Measurements from ENCODE around the gene PPP2R5B. TPM values are rescaled to one million over a fixed set of nuclear protein-coding genes. Genes with fewer than 3 reads are reported as not detected.
"Not testable (repeated sequence)": the region's sequence is repeated elsewhere in the genome, so short reads cannot be mapped to it uniquely, and the experiment has no call there.

PPP2R5B gene
- total and polyA plus RNA-seq, 5 donors = 21.7 to 28.9 (median 25.1) TPM

- ATAC-seq (no peak), DNase-seq (no peak)
- H3K4me1 ChIP-seq (ENCODE audit: control insufficient read depth, insufficient read depth, low read length) = no peaks in the 10 kb centered on the region
- no peaks in the 10 kb centered on the region for H3K9me3 ChIP-seq (ENCODE audit: control insufficient read depth, low read length)
- intact Hi-C loops (cut with DNase I) = no loop called here
- no peaks in the 10 kb centered on the region for H3K27me3 ChIP-seq (ENCODE audit: control insufficient read depth, insufficient read depth)
- WGBS = 66% methylated on average over 3 of the region's 3 CpGs
- no peak overlapping the region for H3K27ac ChIP-seq (ENCODE audit: low read length)
- no peak overlapping the region for H3K4me3 ChIP-seq (ENCODE audit: low read length)
Measured at GRCh38 chr11:64959498-64959897, 35.0 kb downstream of the PPP2R5B start.

GRCh38 chr11:64960719-64961118 lies 36.2 kb downstream of the PPP2R5B start:
- Histone ChIP-seq H3K27me3 (ENCODE audit: control insufficient read depth, insufficient read depth) (no peaks in the 10 kb centered on the region), H3K27ac (ENCODE audit: low read length) (no peak overlapping the region), H3K9me3 (ENCODE audit: control insufficient read depth, low read length) (no peaks in the 10 kb centered on the region), H3K4me1 (ENCODE audit: control insufficient read depth, insufficient read depth, low read length) (no peaks in the 10 kb centered on the region), H3K4me3 (ENCODE audit: low read length) (no peak overlapping the region)
- 41% methylated on average over 4 of the region's 4 CpGs for WGBS
- intact Hi-C loops (cut with DNase I) = no loop called here
- ATAC-seq = peak; percentile 16 to 28
- no peak for DNase-seq

- intact Hi-C loops (cut with DNase I) = no loop called here
- no peak overlapping the region for H3K4me3 ChIP-seq (ENCODE audit: low read length)
- no peaks in the 10 kb centered on the region for H3K9me3 ChIP-seq (ENCODE audit: control insufficient read depth, low read length)
- H3K27ac ChIP-seq (ENCODE audit: low read length) = no peak overlapping the region
- no peaks in the 10 kb centered on the region for H3K4me1 ChIP-seq (ENCODE audit: control insufficient read depth, insufficient read depth, low read length)
- no peak for ATAC-seq
- WGBS = 80% methylated on average over 5 of the region's 5 CpGs
- no peaks in the 10 kb centered on the region for H3K27me3 ChIP-seq (ENCODE audit: control insufficient read depth, insufficient read depth)
- DNase-seq = no peak
Measured at GRCh38 chr11:64963072-64963631, 38.7 kb downstream of the PPP2R5B start.

GRCh38 chr11:64967375-64967774 lies 42.9 kb downstream of the PPP2R5B start:
- intact Hi-C loops (cut with DNase I) = no loop called here
- WGBS = 92% methylated on average over 3 of the region's 3 CpGs
- H3K4me1 ChIP-seq (ENCODE audit: control insufficient read depth, insufficient read depth, low read length) = peaks cover 3% of the 10 kb centered on the region
- H3K27ac ChIP-seq (ENCODE audit: low read length) = no peak overlapping the region
- DNase-seq (no peak), ATAC-seq (no peak)
- H3K9me3 ChIP-seq (ENCODE audit: control insufficient read depth, low read length) = no peaks in the 10 kb centered on the region
- H3K4me3 ChIP-seq (ENCODE audit: low read length) = no peak overlapping the region
- H3K27me3 ChIP-seq (ENCODE audit: control insufficient read depth, insufficient read depth) = no peaks in the 10 kb centered on the region

GRCh38 chr11:64969209-64969608 lies 44.7 kb downstream of the PPP2R5B start:
- DNase-seq (no peak), ATAC-seq (no peak)
- Histone ChIP-seq H3K27ac (ENCODE audit: low read length) (no peak overlapping the region), H3K27me3 (ENCODE audit: control insufficient read depth, insufficient read depth) (no peaks in the 10 kb centered on the region), H3K9me3 (ENCODE audit: control insufficient read depth, low read length) (no peaks in the 10 kb centered on the region), H3K4me1 (ENCODE audit: control insufficient read depth, insufficient read depth, low read length) (peaks cover 3% of the 10 kb centered on the region), H3K4me3 (ENCODE audit: low read length) (no peak overlapping the region)
- intact Hi-C loops (cut with DNase I) = no loop called here
- 31% methylated on average over 5 of the region's 5 CpGs for WGBS

GRCh38 chr11:64970731-64971151 lies 46.3 kb downstream of the PPP2R5B start:
- WGBS = 92% methylated on average over 8 of the region's 8 CpGs
- peaks cover 3% of the 10 kb centered on the region for H3K4me1 ChIP-seq (ENCODE audit: control insufficient read depth, insufficient read depth, low read length)
- H3K27me3 ChIP-seq (ENCODE audit: control insufficient read depth, insufficient read depth) = no peaks in the 10 kb centered on the region
- H3K4me3 ChIP-seq (ENCODE audit: low read length) = no peak overlapping the region
- no peaks in the 10 kb centered on the region for H3K9me3 ChIP-seq (ENCODE audit: control insufficient read depth, low read length)
- peak in 1 of 2 donors; percentile 52 for ATAC-seq
- no peak for DNase-seq
- intact Hi-C loops (cut with DNase I) = no loop called here
- no peak overlapping the region for H3K27ac ChIP-seq (ENCODE audit: low read length)

- H3K27ac ChIP-seq (ENCODE audit: low read length) = peak within 1 kb of the TSS; percentile 36
- peak; percentile 88 to 97 (median 95) for DNase-seq
- H3K27me3 ChIP-seq (ENCODE audit: control insufficient read depth, insufficient read depth) = no peaks in the 10 kb centered on the region
- no peaks in the 10 kb centered on the region for H3K9me3 ChIP-seq (ENCODE audit: control insufficient read depth, low read length)
- intact Hi-C loops (cut with DNase I) = no loop called here
- peak within 1 kb of the TSS; percentile 37 for H3K4me3 ChIP-seq (ENCODE audit: low read length)
- ATAC-seq = peak; percentile 84 to 85
- 14% methylated on average over 69 of the region's 69 CpGs for WGBS
- H3K4me1 ChIP-seq (ENCODE audit: control insufficient read depth, insufficient read depth, low read length) = peaks cover 3% of the 10 kb centered on the region
Measured at GRCh38 chr11:64971421-64972233, 47.1 kb downstream of the PPP2R5B start, which contains the start of gene MAJIN. Gene MAJIN (minus strand): TSS chr11:64972108. CDS start chr11:64959405, 12,703 bp downstream.

GRCh38 chr11:64974124-64974523 lies 49.6 kb downstream of the PPP2R5B start:
- ATAC-seq (no peak), DNase-seq (no peak)
- no peaks in the 10 kb centered on the region for H3K27me3 ChIP-seq (ENCODE audit: control insufficient read depth, insufficient read depth)
- WGBS = 76% methylated on average over 5 of the region's 5 CpGs
- no peak overlapping the region for H3K4me3 ChIP-seq (ENCODE audit: low read length)
- intact Hi-C loops (cut with DNase I) = no loop called here
- no peak overlapping the region for H3K27ac ChIP-seq (ENCODE audit: low read length)
- no peaks in the 10 kb centered on the region for H3K9me3 ChIP-seq (ENCODE audit: control insufficient read depth, low read length)
- H3K4me1 ChIP-seq (ENCODE audit: control insufficient read depth, insufficient read depth, low read length) = peaks cover 3% of the 10 kb centered on the region

GRCh38 chr11:64976651-64977050 lies 52.2 kb downstream of the PPP2R5B start:
- intact Hi-C loops (cut with DNase I) = no loop called here
- 77% methylated on average over 2 of the region's 2 CpGs for WGBS
- no peak for ATAC-seq

GRCh38 chr11:64983339-64983738 lies 58.9 kb downstream of the PPP2R5B start:
- H3K27me3 ChIP-seq (ENCODE audit: control insufficient read depth, insufficient read depth); DNase-seq; ATAC-seq; H3K9me3 ChIP-seq (ENCODE audit: control insufficient read depth, low read length); H3K27ac ChIP-seq (ENCODE audit: low read length); H3K4me3 ChIP-seq (ENCODE audit: low read length); H3K4me1 ChIP-seq (ENCODE audit: control insufficient read depth, insufficient read depth, low read length); intact Hi-C loops (cut with DNase I): not testable (repeated sequence)
- 85% methylated on average over 5 of the region's 5 CpGs for WGBS

More at GRCh38 chr11:64976651-64977050, 52.2 kb downstream of the PPP2R5B start:
- Histone ChIP-seq H3K27ac (ENCODE audit: low read length) (no peak overlapping the region), H3K9me3 (ENCODE audit: control insufficient read depth, low read length) (no peaks in the 10 kb centered on the region), H3K27me3 (ENCODE audit: control insufficient read depth, insufficient read depth) (no peaks in the 10 kb centered on the region), H3K4me3 (ENCODE audit: low read length) (no peak overlapping the region), H3K4me1 (ENCODE audit: control insufficient read depth, insufficient read depth, low read length) (no peaks in the 10 kb centered on the region)
- no peak for DNase-seq

Data from right cardiac atrium (tissue), 5 donors.